ENCODE results near the gene EBI3.

The EBI3 gene

GRCh38 chr19:4197625-4198466 lies 31.5 kb upstream of the EBI3 start:
- no peak for TF ChIP-seq FOXP2 (optimal IDR thresholded peaks at IDR 0.05; ENCODE audit: borderline replicate concordance, extremely low read depth, extremely low read length, insufficient read depth)
- TF ChIP-seq POLR2AphosphoS5 (IDR thresholded peaks at IDR 0.05; ENCODE audit: low read depth, low read length) = no peak
- TF ChIP-seq REST (IDR thresholded peaks at IDR 0.05; ENCODE audit: insufficient read depth in 1 of 2, low read depth in 2 of 2, low read length in 2 of 2) = no peak
- no peak for TF ChIP-seq TAF1 (IDR thresholded peaks at IDR 0.05; ENCODE audit: borderline replicate concordance, insufficient read depth, low read length)
- TF ChIP-seq SIN3A (IDR thresholded peaks at IDR 0.05; ENCODE audit: borderline replicate concordance, insufficient read depth, low read length) = no peak

DNA sequence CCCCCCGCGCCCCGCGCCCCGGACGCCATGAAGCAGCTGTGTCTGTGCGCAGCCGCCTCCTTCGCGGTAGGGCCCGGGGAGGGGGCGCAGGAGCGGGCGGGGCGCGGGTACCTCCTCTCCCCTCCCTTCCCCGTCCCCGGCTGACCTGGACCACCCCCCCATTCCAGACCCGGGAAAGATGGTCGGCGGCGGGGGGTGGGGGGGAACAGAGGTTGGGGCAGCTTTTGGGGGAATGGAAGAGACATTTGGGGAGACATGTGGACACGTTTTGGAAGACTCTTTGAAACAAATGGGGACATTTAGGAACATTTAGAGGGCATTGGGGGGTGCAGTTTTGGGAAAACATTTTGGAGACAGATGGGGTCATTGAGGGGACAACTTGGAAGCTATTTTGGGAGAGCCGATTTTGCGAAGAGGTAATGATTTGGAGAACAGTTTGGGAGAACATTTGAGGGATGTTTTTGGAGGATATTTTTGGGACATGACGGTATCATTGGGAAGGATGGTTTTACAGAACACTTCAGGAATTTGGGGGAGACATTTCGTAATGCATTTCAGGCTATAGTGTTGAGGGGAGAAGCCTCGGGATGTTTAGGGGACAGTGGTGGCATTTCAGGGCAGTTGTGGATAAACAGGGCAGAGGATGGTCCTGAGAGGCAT lies 30.7 kb upstream of the EBI3 start:
- TF ChIP-seq POLR2AphosphoS5 (IDR thresholded peaks at IDR 0.05; ENCODE audit: low read depth, low read length) (no peak), REST (IDR thresholded peaks at IDR 0.05; ENCODE audit: insufficient read depth in 1 of 2, low read depth in 2 of 2, low read length in 2 of 2) (no peak), FOXP2 (optimal IDR thresholded peaks at IDR 0.05; ENCODE audit: borderline replicate concordance, extremely low read depth, extremely low read length, insufficient read depth) (no peak), TAF1 (IDR thresholded peaks at IDR 0.05; ENCODE audit: borderline replicate concordance, insufficient read depth, low read length) (no peak), SIN3A (IDR thresholded peaks at IDR 0.05; ENCODE audit: borderline replicate concordance, insufficient read depth, low read length) (no peak)

- TF ChIP-seq FOXP2 (optimal IDR thresholded peaks at IDR 0.05; ENCODE audit: borderline replicate concordance, extremely low read depth, extremely low read length, insufficient read depth) (no peak), TAF1 (IDR thresholded peaks at IDR 0.05; ENCODE audit: borderline replicate concordance, insufficient read depth, low read length) (no peak), POLR2AphosphoS5 (IDR thresholded peaks at IDR 0.05; ENCODE audit: low read depth, low read length) (no peak), SIN3A (IDR thresholded peaks at IDR 0.05; ENCODE audit: borderline replicate concordance, insufficient read depth, low read length) (no peak), REST (IDR thresholded peaks at IDR 0.05; ENCODE audit: insufficient read depth in 1 of 2, low read depth in 2 of 2, low read length in 2 of 2) (no peak)
These were observed 29.5 kb upstream of the EBI3 start for GRCh38 chr19:4199699-4200293.

GRCh38 chr19:4200940-4201542 lies 28.3 kb upstream of the EBI3 start:
- TF ChIP-seq FOXP2 (optimal IDR thresholded peaks at IDR 0.05; ENCODE audit: borderline replicate concordance, extremely low read depth, extremely low read length, insufficient read depth) (no peak), POLR2AphosphoS5 (IDR thresholded peaks at IDR 0.05; ENCODE audit: low read depth, low read length) (no peak), TAF1 (IDR thresholded peaks at IDR 0.05; ENCODE audit: borderline replicate concordance, insufficient read depth, low read length) (no peak), REST (IDR thresholded peaks at IDR 0.05; ENCODE audit: insufficient read depth in 1 of 2, low read depth in 2 of 2, low read length in 2 of 2) (no peak), SIN3A (IDR thresholded peaks at IDR 0.05; ENCODE audit: borderline replicate concordance, insufficient read depth, low read length) (no peak)

Data from PFSK-1 (cell line).